A549 (cell line): ENCODE measurements around the gene DST. TPM values are rescaled to one million over a fixed set of nuclear protein-coding genes. Genes with fewer than 3 reads are reported as not detected.

Experiments used
- ATAC-seq, 2 experiments: fragments of 200-7000 bp in 1 of 2; fragments of >200 bp in 1 of 2; cut with Nextera tagmentation in 1 of 2; cut with Tn5 transposase in 1 of 2; 3 replicates each; pipeline versions ENCODE4 v1.8.0 to v1.9.1; 2018 to 2020; ENCODE audit warnings: mild to moderate bottlenecking in 1 of 2, moderate library complexity in 1 of 2
- CTCF ChIA-PET: fragments of 300-600 bp; sonication (Branson Sonifier 250); formaldehyde crosslinking; extraction: SDS; loops from one replicate; lab custom pipeline; 2021; ENCODE audit warnings: antibody characterized with exemption, inconsistent platforms; lab: Yijun Ruan, JAX
- POLR2A ChIA-PET: fragments of 350-600 bp; formaldehyde crosslinking; extraction: SDS; loops from one replicate; lab custom pipeline; 2021; ENCODE audit warnings: antibody characterized with exemption, inconsistent platforms; lab: Yijun Ruan, JAX
- DNase-seq, 2 experiments: peaks; one replicate each; pipeline versions ENCODE4 v3.0.0 to v3.0.0-alpha.2; 2011 to 2016; ENCODE audit warnings: low read depth in 1 of 2, low spot score in 1 of 2
- FAIRE-seq: peaks from 2 replicates; lab custom pipeline; 2011; peaks lifted over from hg19 to GRCh38; lab: Jason Lieb, UNC
- H3K27ac ChIP-seq, 2 experiments: fragments of >200 bp; sonication (Bioruptor Twin); formaldehyde crosslinking; 3 replicates each; pipeline ENCODE4 v1.5.1; 2016 to 2017
- H3K4me1 ChIP-seq: fragments of >200 bp; sonication (Bioruptor Twin); formaldehyde crosslinking; 3 replicates; pipeline ENCODE4 v1.6.1; 2016
- H3K4me2 ChIP-seq: fragments of >200 bp; sonication (Bioruptor Twin); formaldehyde crosslinking; 3 replicates; pipeline ENCODE4 v1.6.1; 2016
- H3K4me3 ChIP-seq: fragments of >200 bp; sonication (Bioruptor Twin); formaldehyde crosslinking; 3 replicates; pipeline ENCODE4 v1.5.1; 2016
- H3K9me3 ChIP-seq: fragments of >200 bp; sonication (Bioruptor Twin); formaldehyde crosslinking; 3 replicates; pipeline ENCODE4 v1.6.1; 2016
- ESRRA ChIP-seq: fragments of 150-350 bp; IDR thresholded peaks from 2 replicates; pipeline ENCODE4 v1.6.1; 2014; ENCODE audit warnings: mild to moderate bottlenecking, low read length, borderline replicate concordance
- FOSB ChIP-seq: fragments of 250-450 bp; sonication (Bioruptor Pico); IDR thresholded peaks from 2 replicates; pipeline ENCODE4 v1.5.0; 2020; ENCODE audit warnings: mild to moderate bottlenecking, moderate library complexity
- FOSL2 ChIP-seq, 2 experiments: fragments of 450-650 bp in 1 of 2; fragments of >200 bp in 1 of 2; sonication (Bioruptor Twin) in 1 of 2; formaldehyde crosslinking; IDR thresholded peaks; 2 replicates each; pipeline versions ENCODE4 v1.5.0 to v1.6.1; 2016 to 2020; ENCODE audit warnings: mild to moderate bottlenecking in 1 of 2, moderate library complexity in 1 of 2
- FOXS1 ChIP-seq: fragments of 250-450 bp; sonication (Bioruptor Pico); IDR thresholded peaks from 2 replicates; pipeline ENCODE4 v1.5.0; 2020; ENCODE audit warnings: mild to moderate bottlenecking, moderate library complexity
- GATA3 ChIP-seq: IDR thresholded peaks from 2 replicates; pipeline ENCODE4 v1.6.1; 2012; ENCODE audit warnings: borderline replicate concordance
- HEYL ChIP-seq: fragments of 250-450 bp; sonication (Bioruptor Pico); IDR thresholded peaks from 2 replicates; pipeline ENCODE4 v1.8.0; 2021; ENCODE audit warnings: mild to moderate bottlenecking, moderate library complexity
- HOXA7 ChIP-seq: fragments of 250-450 bp; sonication (Bioruptor Pico); IDR thresholded peaks from 2 replicates; pipeline ENCODE4 v1.5.0; 2020; ENCODE audit warnings: mild to moderate bottlenecking, moderate library complexity
- HOXB13 ChIP-seq: fragments of 250-450 bp; sonication (Bioruptor Pico); IDR thresholded peaks from 2 replicates; pipeline ENCODE4 v1.5.0; 2020; ENCODE audit warnings: low read depth, mild to moderate bottlenecking, moderate library complexity
- JUNB ChIP-seq: fragments of >200 bp; sonication (Bioruptor Twin); formaldehyde crosslinking; IDR thresholded peaks from 2 replicates; pipeline ENCODE4 v1.6.1; 2016
- KDM1A ChIP-seq: fragments of 200-600 bp; sonication (generic); IDR thresholded peaks from 2 replicates; pipeline ENCODE4 v1.6.1; 2016; ENCODE audit warnings: low read depth, mild to moderate bottlenecking
- MYC ChIP-seq: IDR thresholded peaks from 2 replicates; pipeline ENCODE4 v1.6.1; 2012; ENCODE audit warnings: mild to moderate bottlenecking, inconsistent platforms, low read length, improper control_type of control experiment, borderline replicate concordance
- POLR2A ChIP-seq: IDR thresholded peaks from 2 replicates; pipeline ENCODE4 v1.6.1; 2012; ENCODE audit warnings: mild to moderate bottlenecking, low read length
- RNF2 ChIP-seq: fragments of 200-600 bp; sonication (generic); IDR thresholded peaks from 2 replicates; pipeline ENCODE4 v1.6.1; 2016; ENCODE audit warnings: low read depth, mild to moderate bottlenecking, antibody characterized with exemption, moderate library complexity, borderline replicate concordance
- TFCP2L1 ChIP-seq: fragments of 250-450 bp; sonication (Bioruptor Pico); IDR thresholded peaks from 2 replicates; pipeline ENCODE4 v1.5.0; 2021; ENCODE audit warnings: mild to moderate bottlenecking
- TP53 ChIP-seq: fragments of 250-450 bp; sonication (Bioruptor Pico); IDR thresholded peaks from 2 replicates; pipeline ENCODE4 v1.5.0; 2021; ENCODE audit warnings: mild to moderate bottlenecking, moderate library complexity
- ZFP36 ChIP-seq: fragments of 450-650 bp; IDR thresholded peaks from 2 replicates; pipeline ENCODE4 v1.6.1; 2014; ENCODE audit warnings: borderline replicate concordance; ENCODE audit not compliant: partially characterized antibody
- WGBS: methylation state at CpG from one replicate; pipeline ENCODE4 v1.1.6; 2017; ENCODE audit errors: missing lambda C conversion rate; 5-methylcytosine and 5-hydroxymethylcytosine counted together
- polyA plus RNA-seq, 4 experiments: library from polyadenylated mRNA; depleted of rRNA in 3 of 4; stranded (reverse); fragments of >200 nt; fragmentation: RNase III in 1 of 4; extraction: RNeasy Plus Mini Kit Qiagen cat#74134 plus additional on column Dnase treatment in 1 of 4; gene quantifications; 2 replicates in 3 of 4; 3 replicates in 1 of 4; pipeline ENCODE4 v1.2.3, GENCODE V29; 2011 to 2017
- TF ChIP-seq, protein P1 (sequence below): fragments of 200-600 bp; sonication (generic); IDR thresholded peaks from 2 replicates; pipeline ENCODE4 v1.6.1; 2016; ENCODE audit warnings: antibody characterized with exemption, mild to moderate bottlenecking, moderate library complexity
- TF ChIP-seq, protein P2 (sequence below): fragments of 250-450 bp; sonication (Bioruptor Pico); IDR thresholded peaks from 2 replicates; pipeline ENCODE4 v1.5.0; 2020; ENCODE audit warnings: low read depth, mild to moderate bottlenecking, moderate library complexity

Gene DST
- polyA plus RNA-seq, 2 of the 4 experiments (the other 2 are of a cell fraction) = 32.4 to 99.0 TPM

DNA sequence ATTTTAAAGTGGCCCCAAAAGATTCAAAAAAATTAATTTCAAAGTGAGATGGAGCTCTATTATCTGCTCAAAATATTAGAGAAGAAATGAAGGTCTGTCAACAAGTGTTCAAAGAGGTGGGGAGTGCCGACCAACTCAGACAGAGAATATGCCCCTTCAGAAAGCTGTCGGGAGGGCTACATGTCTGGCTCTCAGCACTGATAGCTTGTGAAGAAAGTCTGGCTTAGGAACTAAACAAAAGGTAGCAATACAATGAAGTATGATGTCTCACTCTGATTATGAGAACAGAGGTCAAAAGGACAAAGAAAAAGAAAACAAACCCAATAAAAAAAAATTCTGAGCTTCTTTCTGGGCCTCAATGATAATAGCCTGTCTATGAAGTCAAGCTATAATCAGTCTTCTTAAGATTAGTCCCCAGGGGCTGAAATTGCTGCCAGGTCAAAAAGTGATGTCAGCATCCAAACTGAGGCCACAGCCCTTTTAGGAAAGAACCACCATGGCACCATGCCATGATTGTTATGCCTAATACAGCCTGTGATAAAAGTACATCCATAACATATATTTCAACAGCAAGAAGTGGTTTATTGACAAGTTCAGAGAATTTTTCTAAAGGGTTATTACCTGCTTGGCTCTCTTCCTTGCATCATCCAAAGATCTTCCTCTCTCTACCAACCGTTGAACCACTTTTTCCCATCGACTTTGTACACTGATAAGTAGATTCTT lies 150.9 kb downstream of the DST start (continued):
- TF ChIP-seq, protein P1, sequence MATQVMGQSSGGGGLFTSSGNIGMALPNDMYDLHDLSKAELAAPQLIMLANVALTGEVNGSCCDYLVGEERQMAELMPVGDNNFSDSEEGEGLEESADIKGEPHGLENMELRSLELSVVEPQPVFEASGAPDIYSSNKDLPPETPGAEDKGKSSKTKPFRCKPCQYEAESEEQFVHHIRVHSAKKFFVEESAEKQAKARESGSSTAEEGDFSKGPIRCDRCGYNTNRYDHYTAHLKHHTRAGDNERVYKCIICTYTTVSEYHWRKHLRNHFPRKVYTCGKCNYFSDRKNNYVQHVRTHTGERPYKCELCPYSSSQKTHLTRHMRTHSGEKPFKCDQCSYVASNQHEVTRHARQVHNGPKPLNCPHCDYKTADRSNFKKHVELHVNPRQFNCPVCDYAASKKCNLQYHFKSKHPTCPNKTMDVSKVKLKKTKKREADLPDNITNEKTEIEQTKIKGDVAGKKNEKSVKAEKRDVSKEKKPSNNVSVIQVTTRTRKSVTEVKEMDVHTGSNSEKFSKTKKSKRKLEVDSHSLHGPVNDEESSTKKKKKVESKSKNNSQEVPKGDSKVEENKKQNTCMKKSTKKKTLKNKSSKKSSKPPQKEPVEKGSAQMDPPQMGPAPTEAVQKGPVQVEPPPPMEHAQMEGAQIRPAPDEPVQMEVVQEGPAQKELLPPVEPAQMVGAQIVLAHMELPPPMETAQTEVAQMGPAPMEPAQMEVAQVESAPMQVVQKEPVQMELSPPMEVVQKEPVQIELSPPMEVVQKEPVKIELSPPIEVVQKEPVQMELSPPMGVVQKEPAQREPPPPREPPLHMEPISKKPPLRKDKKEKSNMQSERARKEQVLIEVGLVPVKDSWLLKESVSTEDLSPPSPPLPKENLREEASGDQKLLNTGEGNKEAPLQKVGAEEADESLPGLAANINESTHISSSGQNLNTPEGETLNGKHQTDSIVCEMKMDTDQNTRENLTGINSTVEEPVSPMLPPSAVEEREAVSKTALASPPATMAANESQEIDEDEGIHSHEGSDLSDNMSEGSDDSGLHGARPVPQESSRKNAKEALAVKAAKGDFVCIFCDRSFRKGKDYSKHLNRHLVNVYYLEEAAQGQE = no peak
- no peak for TF ChIP-seq HEYL
- TF ChIP-seq, all 56 proteins: peak for 0

DNA sequence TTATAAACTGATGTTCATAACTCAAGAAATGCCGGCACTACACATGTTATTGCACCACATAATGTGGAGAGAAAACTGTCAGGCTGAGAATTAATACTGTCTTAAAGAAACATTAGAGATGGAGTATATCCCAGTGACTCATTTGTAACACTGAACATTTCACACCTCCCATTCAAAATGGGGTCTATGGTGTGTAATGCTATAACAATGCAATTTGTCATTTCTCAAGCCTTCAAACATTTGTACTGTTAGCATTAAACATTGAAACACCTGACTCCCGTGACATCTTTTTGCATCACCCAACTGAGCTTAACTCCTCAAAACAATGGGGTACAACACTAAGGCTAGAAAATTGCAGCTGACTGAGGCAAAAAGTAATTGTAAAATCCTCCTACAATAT lies 151.7 kb downstream of the DST start:
- FAIRE-seq (no peak), DNase-seq (no peak), ATAC-seq (no peak)
- Histone ChIP-seq H3K4me3 (no peak overlapping the region), H3K9me3 (no peaks in the 10 kb centered on the region), H3K4me1 (peaks cover 14% of the 10 kb centered on the region; the same call in 2 of the 3 replicates), H3K4me2 (no peak overlapping the region), H3K27ac (no peak overlapping the region)
- TF ChIP-seq, protein P1 = no peak
- TF ChIP-seq RNF2 (no peak), MYC (no peak), JUNB (no peak), ESRRA (no peak), HOXA7 (CRISPR knock-in tag) (no peak), POLR2A (no peak), KDM1A (no peak), TP53 (CRISPR knock-in tag) (no peak), GATA3 (no peak), TFCP2L1 (CRISPR knock-in tag) (no peak), FOSL2 (IDR thresholded peaks at IDR 0.05) (no peak), FOSL2 (CRISPR knock-in tag; IDR thresholded peaks at IDR 0.05) (no peak), FOXS1 (CRISPR knock-in tag) (no peak)
- WGBS = 72% methylated on average over 2 of the region's 2 CpGs
- CTCF ChIA-PET = interaction anchor here (1.0 kb wide), 1 partner anchor 20 kb away, joined by 5 read pairs; no protein-coding TSS in a partner anchor
- POLR2A ChIA-PET = no interaction called here

DNA sequence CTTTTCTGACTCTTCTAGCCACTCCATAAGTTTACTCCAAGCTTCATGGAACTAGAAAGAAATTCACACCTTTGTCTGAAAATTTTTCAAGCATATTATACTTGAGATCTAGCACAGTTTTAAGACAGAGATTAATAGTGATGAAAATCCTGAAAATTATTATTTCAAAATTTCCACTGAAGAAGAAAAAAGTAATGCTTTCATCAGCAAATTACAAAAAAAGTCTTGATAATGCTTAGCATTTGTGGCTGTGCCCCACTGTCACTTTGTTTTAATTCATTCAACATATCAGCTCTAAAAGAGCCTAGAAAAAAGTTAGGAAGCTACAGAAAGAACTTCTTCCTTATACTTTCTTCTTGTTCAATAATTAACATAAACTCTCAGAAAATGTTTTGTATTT lies 153.1 kb downstream of the DST start:
- Histone ChIP-seq H3K9me3 (no peaks in the 10 kb centered on the region), H3K27ac (no peak overlapping the region), H3K4me2 (no peak overlapping the region), H3K4me3 (no peak overlapping the region), H3K4me1 (peaks cover 22% of the 10 kb centered on the region; the same call in 2 of the 3 replicates)
- no peak for FAIRE-seq
- POLR2A ChIA-PET = no interaction called here
- DNase-seq = no peak
- CTCF ChIA-PET = interaction anchor here (0.8 to 1.3 kb wide), 2 partner anchors 24 to 53 kb away, joined by 3 to 4 read pairs; no protein-coding TSS in a partner anchor
- TF ChIP-seq HEYL (no peak), ZFP36 (no peak), FOSB (no peak), HOXB13 (no peak)
- TF ChIP-seq, protein P2, sequence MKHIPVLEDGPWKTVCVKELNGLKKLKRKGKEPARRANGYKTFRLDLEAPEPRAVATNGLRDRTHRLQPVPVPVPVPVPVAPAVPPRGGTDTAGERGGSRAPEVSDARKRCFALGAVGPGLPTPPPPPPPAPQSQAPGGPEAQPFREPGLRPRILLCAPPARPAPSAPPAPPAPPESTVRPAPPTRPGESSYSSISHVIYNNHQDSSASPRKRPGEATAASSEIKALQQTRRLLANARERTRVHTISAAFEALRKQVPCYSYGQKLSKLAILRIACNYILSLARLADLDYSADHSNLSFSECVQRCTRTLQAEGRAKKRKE (CRISPR knock-in tag) = no peak
- ATAC-seq = no peak
